Endothelial cell of umbilical vein (primary cell): ENCODE measurements around the gene CPZ.

Experiments
- EZH2 ChIP-seq: IDR thresholded peaks from 2 replicates; pipeline ENCODE4 v1.6.1; 2012; ENCODE audit warnings: borderline replicate concordance, low read depth, mild to moderate bottlenecking, moderate library complexity, low read length, inconsistent platforms; ENCODE audit not compliant: severe bottlenecking
- FOS ChIP-seq: IDR thresholded peaks from 2 replicates; pipeline ENCODE4 v1.6.1; 2011; ENCODE audit warnings: mild to moderate bottlenecking, low read length, moderate library complexity, borderline replicate concordance; ENCODE audit not compliant: insufficient read depth
- GATA2 ChIP-seq: IDR thresholded peaks from 2 replicates; pipeline ENCODE4 v1.7.0; 2011; ENCODE audit warnings: low read depth, mild to moderate bottlenecking, moderate library complexity, mixed read lengths, low read length; ENCODE audit not compliant: insufficient read length, insufficient read depth
- MYC ChIP-seq: IDR thresholded peaks from one replicate; pipeline ENCODE4 v1.6.1; 2011; ENCODE audit warnings: mild to moderate bottlenecking, low read depth, low read length
- POLR2A ChIP-seq: IDR thresholded peaks from 2 replicates; pipeline ENCODE4 v1.6.1; 2012; ENCODE audit warnings: low read depth, mild to moderate bottlenecking, control low read depth, low read length
- POLR2AphosphoS5 ChIP-seq: IDR thresholded peaks from 2 replicates; pipeline ENCODE4 v1.6.1; 2012; ENCODE audit warnings: low read depth, mild to moderate bottlenecking, control low read depth, low read length, moderate library complexity; ENCODE audit not compliant: insufficient read depth
- TF ChIP-seq, protein P1 (sequence below), 2 donors: IDR thresholded peaks; 1 replicate in 1 of 2; 2 replicates in 1 of 2; pipeline ENCODE4 v1.5.1; 2011; ENCODE audit warnings: low read length in 2 of 2, mild to moderate bottlenecking in 2 of 2, moderate library complexity in 2 of 2, control low read depth in 1 of 2, inconsistent platforms in 1 of 2, low read depth in 1 of 2; ENCODE audit not compliant: insufficient read depth in 1 of 2; ENCODE audit errors: extremely low read depth in 1 of 2
- TF ChIP-seq, protein P2 (sequence below): IDR thresholded peaks from 2 replicates; pipeline ENCODE4 v1.6.1; 2011; ENCODE audit not compliant: insufficient read depth, insufficient read length

DNA sequence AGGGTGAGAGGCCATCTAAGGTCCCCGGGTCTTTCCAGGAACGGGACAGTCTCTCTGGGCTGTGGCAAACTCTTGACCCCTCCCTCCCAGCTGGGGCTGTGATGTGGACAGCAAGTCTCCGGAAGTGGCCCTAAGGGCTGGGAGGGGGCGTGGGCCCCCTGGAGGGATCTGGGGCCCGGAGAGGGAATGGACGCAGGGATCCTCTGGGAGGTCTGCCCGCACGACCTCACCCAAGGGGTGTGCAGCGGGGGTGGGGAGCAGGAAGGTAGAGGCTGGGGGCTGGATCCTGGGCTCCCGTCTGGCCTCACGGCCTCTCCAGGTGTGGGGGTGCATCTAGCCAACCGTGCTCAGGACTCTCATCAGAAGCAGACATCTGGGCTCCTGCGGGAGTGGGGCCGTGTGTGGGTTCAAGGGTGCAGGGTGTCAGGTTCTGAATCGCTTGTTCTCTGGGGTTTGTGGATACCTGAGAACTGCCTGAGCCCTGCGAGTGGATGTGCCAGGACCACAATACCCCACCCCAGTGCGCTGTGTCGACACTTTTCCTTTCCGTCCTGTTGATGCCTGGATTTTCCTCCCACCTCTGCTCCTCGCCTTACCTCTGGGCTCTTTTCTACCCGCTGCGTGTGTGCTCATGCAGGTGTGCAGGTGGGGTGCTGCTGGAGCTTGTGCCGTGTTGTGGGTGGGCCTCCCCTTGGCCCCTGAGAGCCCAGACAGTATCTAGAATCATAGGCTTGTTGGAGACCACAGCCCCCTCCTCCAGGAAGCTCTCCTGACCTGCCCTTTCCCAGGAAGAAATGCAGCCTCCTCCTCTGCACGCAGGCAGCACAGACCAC lies 915 bp downstream of the CPZ start:
- TF ChIP-seq, protein P1, sequence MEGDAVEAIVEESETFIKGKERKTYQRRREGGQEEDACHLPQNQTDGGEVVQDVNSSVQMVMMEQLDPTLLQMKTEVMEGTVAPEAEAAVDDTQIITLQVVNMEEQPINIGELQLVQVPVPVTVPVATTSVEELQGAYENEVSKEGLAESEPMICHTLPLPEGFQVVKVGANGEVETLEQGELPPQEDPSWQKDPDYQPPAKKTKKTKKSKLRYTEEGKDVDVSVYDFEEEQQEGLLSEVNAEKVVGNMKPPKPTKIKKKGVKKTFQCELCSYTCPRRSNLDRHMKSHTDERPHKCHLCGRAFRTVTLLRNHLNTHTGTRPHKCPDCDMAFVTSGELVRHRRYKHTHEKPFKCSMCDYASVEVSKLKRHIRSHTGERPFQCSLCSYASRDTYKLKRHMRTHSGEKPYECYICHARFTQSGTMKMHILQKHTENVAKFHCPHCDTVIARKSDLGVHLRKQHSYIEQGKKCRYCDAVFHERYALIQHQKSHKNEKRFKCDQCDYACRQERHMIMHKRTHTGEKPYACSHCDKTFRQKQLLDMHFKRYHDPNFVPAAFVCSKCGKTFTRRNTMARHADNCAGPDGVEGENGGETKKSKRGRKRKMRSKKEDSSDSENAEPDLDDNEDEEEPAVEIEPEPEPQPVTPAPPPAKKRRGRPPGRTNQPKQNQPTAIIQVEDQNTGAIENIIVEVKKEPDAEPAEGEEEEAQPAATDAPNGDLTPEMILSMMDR (IDR thresholded peaks at IDR 0.05; ENCODE audit: extremely low read depth in 1 of 2, insufficient read depth in 1 of 2, low read depth in 1 of 2, low read length in 2 of 2) = no peak
- TF ChIP-seq, protein P2, sequence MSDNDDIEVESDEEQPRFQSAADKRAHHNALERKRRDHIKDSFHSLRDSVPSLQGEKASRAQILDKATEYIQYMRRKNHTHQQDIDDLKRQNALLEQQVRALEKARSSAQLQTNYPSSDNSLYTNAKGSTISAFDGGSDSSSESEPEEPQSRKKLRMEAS = no peak
- TF ChIP-seq POLR2A = no peak
- no peak for TF ChIP-seq EZH2
- no peak for TF ChIP-seq FOS
- no peak for TF ChIP-seq MYC
- TF ChIP-seq GATA2 = no peak
- TF ChIP-seq POLR2AphosphoS5 = no peak
